PC-3 (cell line): Measurements from ENCODE around the gene ARHGEF4. TPM values are rescaled to one million over a fixed set of nuclear protein-coding genes. Genes with fewer than 3 reads are reported as not detected.
"Not testable (repeated sequence)": the region's sequence is repeated elsewhere in the genome, so short reads cannot be mapped to it uniquely, and the experiment has no call there.

ENCODE experiments used
- ATAC-seq: fragments of 200-7000 bp; cut with Tn5 transposase; 2 replicates; pipeline ENCODE4 v1.9.1; 2020; ENCODE audit warnings: mild to moderate bottlenecking, moderate library complexity
- BruUV-seq: library from RNA; stranded (reverse); fragments of 400-500 nt; replicated peaks from 2 replicates; lab custom pipeline; 2021; lab: Mats Ljungman, UMichigan
- CTCF ChIA-PET: fragments of 300-600 bp; sonication (Branson Sonifier 250); formaldehyde crosslinking; loops from one replicate; lab custom pipeline; 2022; ENCODE audit warnings: antibody characterized with exemption; lab: Charles Lee
- POLR2A ChIA-PET: fragments of 300-600 bp; sonication (Branson Sonifier 250); formaldehyde crosslinking; loops from one replicate; lab custom pipeline; 2022; ENCODE audit warnings: antibody characterized with exemption; ENCODE audit not compliant: unreplicated experiment; lab: Charles Lee
- DNase-seq: peaks from one replicate; pipeline ENCODE4 v3.0.0-alpha.2; 2015
- H2AFZ ChIP-seq: fragments of 300-600 bp; sonication (generic); 2 replicates; pipeline ENCODE4 v1.6.0; 2016; ENCODE audit warnings: antibody characterized with exemption, low read length
- H3F3A ChIP-seq: fragments of 300-600 bp; sonication (generic); one replicate; pipeline ENCODE4 v1.6.0; 2017; ENCODE audit warnings: antibody characterized with exemption, low read length, control low read depth, mild to moderate bottlenecking; ENCODE audit not compliant: unreplicated experiment
- H3K27ac ChIP-seq: fragments of 300-600 bp; sonication (generic); 2 replicates; pipeline ENCODE4 v1.5.1; 2016; ENCODE audit warnings: mild to moderate bottlenecking, low read length
- H3K27me3 ChIP-seq: fragments of 300-600 bp; sonication (generic); 2 replicates; pipeline ENCODE4 v1.6.1; 2016; ENCODE audit warnings: low read length, mixed read lengths
- H3K36me3 ChIP-seq: fragments of 300-600 bp; sonication (generic); 2 replicates; pipeline ENCODE4 v1.6.1; 2016; ENCODE audit warnings: low read depth, mixed run types, low read length, mixed read lengths
- H3K4me1 ChIP-seq: fragments of 300-600 bp; sonication (generic); 2 replicates; pipeline ENCODE4 v1.5.1; 2016; ENCODE audit warnings: low read length; ENCODE audit not compliant: insufficient read depth
- H3K4me2 ChIP-seq: fragments of 300-600 bp; sonication (generic); 2 replicates; pipeline ENCODE4 v1.6.0; 2016; ENCODE audit warnings: low read length
- H3K4me3 ChIP-seq: fragments of 300-600 bp; sonication (generic); 2 replicates; pipeline ENCODE4 v1.5.1; 2016; ENCODE audit warnings: mild to moderate bottlenecking, low read length, mixed read lengths
- H3K79me2 ChIP-seq: fragments of 300-600 bp; sonication (generic); 2 replicates; pipeline ENCODE4 v1.6.1; 2017; ENCODE audit warnings: low read length, mixed read lengths
- H3K9ac ChIP-seq: fragments of 300-600 bp; sonication (generic); 2 replicates; pipeline ENCODE4 v1.6.0; 2016; ENCODE audit warnings: mild to moderate bottlenecking, low read length
- H3K9me2 ChIP-seq: fragments of 300-600 bp; sonication (generic); replicated peaks from 2 replicates; pipeline ENCODE4 v1.6.1; 2016; ENCODE audit warnings: mixed run types, low read length, mixed read lengths
- H3K9me3 ChIP-seq: fragments of 300-600 bp; sonication (generic); 2 replicates; pipeline ENCODE4 v1.6.1; 2016; ENCODE audit warnings: low read length, mixed read lengths
- H4K20me1 ChIP-seq: fragments of 300-600 bp; sonication (generic); 2 replicates; pipeline ENCODE4 v1.6.1; 2016; ENCODE audit warnings: low read length, mixed read lengths
- EZH2 ChIP-seq: fragments of 300-600 bp; sonication (generic); IDR thresholded peaks from one replicate; pipeline ENCODE4 v1.6.1; 2017; ENCODE audit warnings: antibody characterized with exemption, mild to moderate bottlenecking, low read length; ENCODE audit not compliant: unreplicated experiment
- EZH2phosphoT487 ChIP-seq: fragments of 300-600 bp; sonication (generic); IDR thresholded peaks from 2 replicates; pipeline ENCODE4 v1.6.1; 2018; ENCODE audit warnings: mild to moderate bottlenecking, antibody characterized with exemption, low read length, borderline replicate concordance
- intact Hi-C: fragments of 100-400 bp; cut with micrococcal nuclease; formaldehyde crosslinking; loops from 2 replicates; pipeline ENCODE4 v1.9.0; 2023
- total RNA-seq: library from RNA; depleted of rRNA; stranded (reverse); fragments of >200 nt; gene quantifications from 2 replicates; pipeline ENCODE4 v1.2.3, GENCODE V29; 2014
- TF ChIP-seq, protein P1 (sequence below): fragments of 300-600 bp; sonication (generic); conservative IDR thresholded peaks from 2 replicates; pipeline ENCODE4 v1.5.1; 2017; ENCODE audit warnings: antibody characterized with exemption, low read depth, mild to moderate bottlenecking, low read length

Gene ARHGEF4
- total RNA-seq, 1 experiment from 2014 or later = 21.5 TPM

GRCh38 chr2:131064589-131065512 lies 228.1 kb downstream of the ARHGEF4 start:
- intact Hi-C loops = no loop called here
- Histone ChIP-seq H3K4me2 (no peak overlapping the region), H3K36me3 (peaks cover 37% of the 10 kb centered on the region), H3K27me3 (no peaks in the 10 kb centered on the region), H2AFZ (no peak overlapping the region), H3K9me2 (no peaks in the 10 kb centered on the region), H3F3A (no peaks in the 10 kb centered on the region), H4K20me1 (peaks cover 3% of the 10 kb centered on the region; the same call in 1 of the 2 replicates), H3K4me3 (no peak overlapping the region), H3K4me1 (no peaks in the 10 kb centered on the region), H3K9me3 (no peaks in the 10 kb centered on the region), H3K27ac (no peak overlapping the region), H3K9ac (no peak overlapping the region), H3K79me2 (peaks cover 93% of the 10 kb centered on the region)
- POLR2A ChIA-PET = no interaction called here
- BruUV-seq = no TSS peak
- CTCF ChIA-PET = interaction anchor here (0.6 kb wide), 1 partner anchor 14 kb away, joined by 4 read pairs; no protein-coding TSS in a partner anchor
- DNase-seq (no peak), ATAC-seq (no peak)
- TF ChIP-seq, protein P1, sequence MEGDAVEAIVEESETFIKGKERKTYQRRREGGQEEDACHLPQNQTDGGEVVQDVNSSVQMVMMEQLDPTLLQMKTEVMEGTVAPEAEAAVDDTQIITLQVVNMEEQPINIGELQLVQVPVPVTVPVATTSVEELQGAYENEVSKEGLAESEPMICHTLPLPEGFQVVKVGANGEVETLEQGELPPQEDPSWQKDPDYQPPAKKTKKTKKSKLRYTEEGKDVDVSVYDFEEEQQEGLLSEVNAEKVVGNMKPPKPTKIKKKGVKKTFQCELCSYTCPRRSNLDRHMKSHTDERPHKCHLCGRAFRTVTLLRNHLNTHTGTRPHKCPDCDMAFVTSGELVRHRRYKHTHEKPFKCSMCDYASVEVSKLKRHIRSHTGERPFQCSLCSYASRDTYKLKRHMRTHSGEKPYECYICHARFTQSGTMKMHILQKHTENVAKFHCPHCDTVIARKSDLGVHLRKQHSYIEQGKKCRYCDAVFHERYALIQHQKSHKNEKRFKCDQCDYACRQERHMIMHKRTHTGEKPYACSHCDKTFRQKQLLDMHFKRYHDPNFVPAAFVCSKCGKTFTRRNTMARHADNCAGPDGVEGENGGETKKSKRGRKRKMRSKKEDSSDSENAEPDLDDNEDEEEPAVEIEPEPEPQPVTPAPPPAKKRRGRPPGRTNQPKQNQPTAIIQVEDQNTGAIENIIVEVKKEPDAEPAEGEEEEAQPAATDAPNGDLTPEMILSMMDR = no peak
- TF ChIP-seq EZH2 (no peak), EZH2phosphoT487 (no peak)

- no peak for DNase-seq
- peaks cover 3% of the 10 kb centered on the region; the same call in 1 of the 2 replicates for H4K20me1 ChIP-seq
- ATAC-seq = no peak
- H3K79me2 ChIP-seq = peaks cover 91% of the 10 kb centered on the region
- intact Hi-C loops = no loop called here
- H3K27ac ChIP-seq = no peak overlapping the region
- H3K27me3 ChIP-seq = no peaks in the 10 kb centered on the region
- H3K4me1 ChIP-seq = no peaks in the 10 kb centered on the region
- no peaks in the 10 kb centered on the region for H3F3A ChIP-seq
- H3K36me3 ChIP-seq = peaks cover 53% of the 10 kb centered on the region
- no peak overlapping the region for H3K4me2 ChIP-seq
- H3K4me3 ChIP-seq = no peak overlapping the region
- BruUV-seq = no TSS peak
- no peak for TF ChIP-seq EZH2phosphoT487
- TF ChIP-seq EZH2 = no peak
- TF ChIP-seq, protein P1 = no peak
- no peaks in the 10 kb centered on the region for H3K9me3 ChIP-seq
- ChIA-PET CTCF (no interaction called here), POLR2A (no interaction called here)
- H3K9ac ChIP-seq = no peak overlapping the region
- no peaks in the 10 kb centered on the region for H3K9me2 ChIP-seq
- H2AFZ ChIP-seq = no peak overlapping the region
Observed at GRCh38 chr2:131067465-131068125, 230.9 kb downstream of the ARHGEF4 start.

GRCh38 chr2:131068172-131068571 lies 231.5 kb downstream of the ARHGEF4 start:
- H3K4me3 ChIP-seq, H4K20me1 ChIP-seq, BruUV-seq, H3K9ac ChIP-seq, ATAC-seq, H3K9me3 ChIP-seq, H2AFZ ChIP-seq, DNase-seq, H3K27me3 ChIP-seq, POLR2A ChIA-PET, H3K4me2 ChIP-seq, H3F3A ChIP-seq, intact Hi-C loops, H3K4me1 ChIP-seq, CTCF ChIA-PET, H3K27ac ChIP-seq, H3K9me2 ChIP-seq: not testable (repeated sequence)
- H3K36me3 ChIP-seq = peaks cover 53% of the 10 kb centered on the region
- H3K79me2 ChIP-seq = peaks cover 91% of the 10 kb centered on the region

DNA sequence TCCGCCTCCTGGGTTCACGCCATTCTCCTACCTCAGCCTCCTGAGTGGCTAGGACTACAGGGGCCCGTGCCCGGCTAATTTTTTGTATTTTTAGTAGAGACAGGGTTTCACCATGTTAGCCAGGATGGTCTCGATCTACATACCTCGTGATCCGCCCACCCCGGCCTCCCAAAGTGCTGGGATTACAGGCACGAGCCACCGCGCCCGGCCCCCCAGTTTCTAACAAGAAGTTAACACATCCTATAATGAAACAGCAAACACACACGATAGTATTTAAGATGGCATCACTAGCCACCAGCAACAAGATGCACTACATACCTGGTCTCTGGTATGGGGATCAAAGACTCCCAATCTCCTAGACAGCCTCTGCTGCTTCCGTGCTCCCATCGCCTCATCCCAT lies 238.9 kb downstream of the ARHGEF4 start:
- H3K4me1 ChIP-seq, intact Hi-C loops, H3K9me3 ChIP-seq, H3K27ac ChIP-seq, H3K9ac ChIP-seq, BruUV-seq, POLR2A ChIA-PET, H3K4me2 ChIP-seq, CTCF ChIA-PET, H3K4me3 ChIP-seq, H3F3A ChIP-seq, H3K9me2 ChIP-seq, ATAC-seq, DNase-seq, H2AFZ ChIP-seq, H3K27me3 ChIP-seq: not testable (repeated sequence)
- peaks cover 90% of the 10 kb centered on the region for H3K79me2 ChIP-seq
- H3K36me3 ChIP-seq = peaks cover 60% of the 10 kb centered on the region
- peaks cover 10% of the 10 kb centered on the region for H4K20me1 ChIP-seq
